K562 (cell line): ENCODE data around the gene EPSTI1. TPM values are rescaled to one million over a fixed set of nuclear protein-coding genes. Genes with fewer than 3 reads are reported as not detected.

Source experiments
- ATAC-seq: fragments of 200-7000 bp; cut with Tn5 transposase; 3 replicates; pipeline ENCODE4 v1.9.1; 2020; ENCODE audit warnings: moderate library complexity
- BruUV-seq: library from RNA; stranded (reverse); fragments of 400-500 nt; replicated peaks from 2 replicates; lab custom pipeline; 2021; lab: Mats Ljungman, UMichigan
- CTCF ChIA-PET: fragments of 300-600 bp; formaldehyde crosslinking; extraction: SDS; loops from one replicate; lab custom pipeline; 2021; ENCODE audit warnings: low intra/inter-chr PET ratio; lab: Yijun Ruan, JAX
- POLR2A ChIA-PET: fragments of 300-600, 350-650 bp; sonication (Branson Sonifier 250); formaldehyde crosslinking; extraction: SDS; loops from one replicate; lab custom pipeline; 2021; ENCODE audit warnings: antibody characterized with exemption, inconsistent platforms; lab: Yijun Ruan, JAX
- DNase-seq, 4 experiments: peaks; one replicate each; pipeline versions ENCODE4 v3.0.0 to v3.0.0-alpha.2; 2011 to 2018; ENCODE audit warnings: low spot score in 3 of 4, mixed read lengths in 3 of 4; ENCODE audit errors: extremely low read depth in 1 of 4
- FAIRE-seq: peaks from 2 replicates; lab custom pipeline; 2011; peaks lifted over from hg19 to GRCh38; lab: Jason Lieb, UNC
- H2AFZ ChIP-seq: 2 replicates; pipeline ENCODE4 v1.6.0; 2011; ENCODE audit warnings: low read depth, low read length, control low read depth, inconsistent platforms
- H3K27ac ChIP-seq: fragments of 200-600 bp; 3 replicates; pipeline ENCODE4 v1.8.0; 2011; ENCODE audit warnings: low read depth, mild to moderate bottlenecking, control low read depth, inconsistent platforms, low read length, moderate library complexity, mixed read lengths; ENCODE audit errors: extremely low read depth
- H3K27me3 ChIP-seq, 2 experiments: fragments of 300-600 bp in 1 of 2; 2 replicates in 1 of 2; 3 replicates in 1 of 2; pipeline versions ENCODE4 v1.6.0 to v1.8.0; 2011; ENCODE audit warnings: inconsistent platforms in 2 of 2, low read length in 2 of 2, mild to moderate bottlenecking in 1 of 2, mixed read lengths in 1 of 2, moderate library complexity in 1 of 2; ENCODE audit not compliant: control insufficient read depth in 2 of 2, insufficient read depth in 2 of 2
- H3K36me3 ChIP-seq: fragments of 300-600 bp; 3 replicates; pipeline ENCODE4 v1.8.0; 2011; ENCODE audit warnings: mild to moderate bottlenecking, low read length, inconsistent platforms; ENCODE audit not compliant: control insufficient read depth, insufficient read depth
- H3K4me1 ChIP-seq, 2 experiments: fragments of 200-600 bp in 1 of 2; replicated peaks in 1 of 2; 2 replicates in 1 of 2; 3 replicates in 1 of 2; pipeline versions ENCODE4 v1.5.1 to v1.8.0; 2011; ENCODE audit warnings: inconsistent platforms in 2 of 2, low read length in 2 of 2, mild to moderate bottlenecking in 1 of 2, mixed read lengths in 1 of 2, moderate library complexity in 1 of 2; ENCODE audit not compliant: control insufficient read depth in 2 of 2, insufficient read depth in 2 of 2
- H3K4me2 ChIP-seq: 2 replicates; pipeline ENCODE4 v1.6.1; 2011; ENCODE audit warnings: low read length, control low read depth, inconsistent platforms, mixed read lengths; ENCODE audit not compliant: insufficient read depth
- H3K4me3 ChIP-seq: fragments of 200-600 bp; sonication (generic), shearing (Covaris generic); 2 replicates; pipeline ENCODE4 v1.5.1; 2016; ENCODE audit warnings: control low read depth, inconsistent platforms
- H3K79me2 ChIP-seq: fragments of 200-600 bp; 3 replicates; pipeline ENCODE4 v1.8.0; 2011; ENCODE audit warnings: low read length, inconsistent platforms; ENCODE audit not compliant: control insufficient read depth, insufficient read depth
- H3K9ac ChIP-seq, 2 experiments: 2 replicates each; pipeline versions ENCODE4 v1.6.0 to v1.6.1; 2011; ENCODE audit warnings: low read depth in 2 of 2, low read length in 2 of 2, control low read depth in 1 of 2, inconsistent platforms in 1 of 2, mild to moderate bottlenecking in 1 of 2, mixed read lengths in 1 of 2; ENCODE audit not compliant: insufficient read depth in 1 of 2
- H3K9me1 ChIP-seq: one replicate; pipeline ENCODE4 v1.6.0; 2011; ENCODE audit warnings: inconsistent platforms, mild to moderate bottlenecking, low read length, moderate library complexity; ENCODE audit not compliant: control insufficient read depth, insufficient read depth
- H3K9me3 ChIP-seq: replicated peaks from 2 replicates; pipeline ENCODE4 v1.5.1; 2011; ENCODE audit warnings: low read depth, low read length, inconsistent platforms; ENCODE audit not compliant: control insufficient read depth, insufficient read depth
- H4K20me1 ChIP-seq: replicated peaks from 2 replicates; pipeline ENCODE4 v1.6.1; 2011; ENCODE audit warnings: low read length, inconsistent platforms, mixed read lengths; ENCODE audit not compliant: control insufficient read depth, insufficient read depth
- CTBP1 ChIP-seq: fragments of 450-650 bp; IDR thresholded peaks from 2 replicates; pipeline ENCODE4 v1.6.1; 2016; ENCODE audit warnings: borderline replicate concordance
- ETV5 ChIP-seq: sonication (generic); formaldehyde crosslinking; IDR thresholded peaks from 2 replicates; pipeline ENCODE4 v1.4.0; 2020; ENCODE audit warnings: low read depth, mild to moderate bottlenecking, missing genetic modification reagents
- NBN ChIP-seq: fragments of 450-650 bp; IDR thresholded peaks from 2 replicates; pipeline ENCODE4 v1.6.1; 2016; ENCODE audit warnings: low read depth, mild to moderate bottlenecking
- NCOA4 ChIP-seq: fragments of 450-650 bp; IDR thresholded peaks from 2 replicates; pipeline ENCODE4 v1.6.1; 2018; ENCODE audit warnings: mild to moderate bottlenecking; ENCODE audit not compliant: partially characterized antibody
- RBM17 ChIP-seq: fragments of 200-400 bp; formaldehyde crosslinking; IDR thresholded peaks from 2 replicates; pipeline ENCODE4 v1.6.1; 2017; ENCODE audit warnings: low read depth, mild to moderate bottlenecking, low read length, borderline replicate concordance
- SLC30A9 ChIP-seq: fragments of 250-450 bp; sonication (Bioruptor Pico); IDR thresholded peaks from 2 replicates; pipeline ENCODE4 v1.8.0; 2022; ENCODE audit warnings: mild to moderate bottlenecking, moderate library complexity
- SMARCE1 ChIP-seq: fragments of 450-650 bp; IDR thresholded peaks from 2 replicates; pipeline ENCODE4 v1.7.1; 2016; ENCODE audit warnings: mild to moderate bottlenecking
- TBL1XR1 ChIP-seq, 2 experiments: IDR thresholded peaks; 2 replicates each; pipeline ENCODE4 v1.6.1; 2012; ENCODE audit warnings: improper control_type of control experiment in 2 of 2, low read length in 2 of 2, mild to moderate bottlenecking in 1 of 2
- ZNF589 ChIP-seq: fragments of 200-800 bp; sonication (Bioruptor generic); IDR thresholded peaks from 2 replicates; pipeline ENCODE4 v1.6.1; 2016; ENCODE audit warnings: low read depth, missing genetic modification characterization, missing compliant biosample characterization
- WGBS: fragments of 100-300 bp; shearing (Covaris generic); methylation state at CpG from one replicate; pipeline ENCODE4 v1.1.6; 2016; ENCODE audit warnings: low coverage, mixed read lengths; ENCODE audit not compliant: insufficient coverage; ENCODE audit errors: missing lambda C conversion rate; 5-methylcytosine and 5-hydroxymethylcytosine counted together
- in situ Hi-C: fragments of 300-500 bp; cut with MboI; formaldehyde crosslinking; loops from 4 replicates; pipeline ENCODE4 v1.15.0; 2018; ENCODE audit warnings: inconsistent platforms, mixed read lengths
- intact Hi-C: fragments of 100-400 bp; cut with micrococcal nuclease; formaldehyde crosslinking; loops from 2 replicates; pipeline ENCODE4 v1.14.2; 2022
- polyA plus RNA-seq, 8 experiments: library from polyadenylated mRNA; depleted of rRNA in 4 of 8; stranded (reverse) in 5 of 8; unstranded in 3 of 8; fragments of >200 nt; fragmentation: Nextera tagmentation in 2 of 8; fragmentation: Illumina TruSeq in 1 of 8; extraction: Ambion mirVana in 2 of 8; extraction: Trizol in 1 of 8; gene quantifications; 2 replicates each; pipeline versions ENCODE4 v1.2.1 to v1.2.3, GENCODE V29; 2011 to 2014; ENCODE audit warnings: inconsistent platforms in 1 of 8, missing spikeins in 1 of 8
- total RNA-seq, 7 experiments: library from RNA; depleted of rRNA in 6 of 7; stranded (reverse); fragments of >200 nt in 6 of 7; fragmentation: Illumina TruSeq in 2 of 7; extraction: Trizol in 2 of 7; gene quantifications; 2 replicates each; pipeline versions ENCODE4 v1.2.1 to v1.2.3, GENCODE V29; 2011 to 2021; ENCODE audit warnings: low replicate concordance in 1 of 7
- TF ChIP-seq, protein P1 (sequence below): sonication (generic); formaldehyde crosslinking; IDR thresholded peaks from 2 replicates; pipeline ENCODE4 v1.5.0; 2020; ENCODE audit warnings: missing genetic modification reagents
- TF ChIP-seq, protein P2 (sequence below): fragments of 450-650 bp; IDR thresholded peaks from 2 replicates; pipeline ENCODE4 v1.6.1; 2018; ENCODE audit not compliant: partially characterized antibody

EPSTI1 gene
- total and polyA plus RNA-seq, 9 of the 15 experiments (the other 6 are each of a cell fraction or from before 2014, with no cell fraction given): 0.18 to 1.0 TPM; not detected in 7

DNA sequence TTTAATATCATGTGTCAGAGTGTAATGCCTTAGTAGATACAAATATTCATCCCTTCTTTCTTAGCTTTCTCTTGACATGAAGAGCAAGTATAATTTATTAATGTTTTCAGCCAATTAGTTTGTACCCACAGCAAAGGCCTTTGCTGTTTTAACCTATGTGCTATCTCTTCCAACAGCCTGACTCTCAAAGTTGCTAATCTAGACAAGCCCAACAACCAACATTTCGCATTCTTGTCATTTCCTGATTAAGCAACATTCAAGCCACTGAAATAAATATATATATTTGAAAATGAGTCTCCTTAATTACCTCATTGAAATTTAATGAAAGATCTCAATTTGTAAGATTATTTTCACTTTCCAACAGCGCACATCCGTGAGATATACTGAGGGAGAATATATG lies 18.5 kb downstream of the EPSTI1 start:
- H4K20me1 ChIP-seq: no peaks in the 10 kb centered on the region
- H3K9ac ChIP-seq: no peak overlapping the region
- no peaks in the 10 kb centered on the region for H3K79me2 ChIP-seq
- in situ Hi-C loops: no loop called here
- H3K36me3 ChIP-seq: no peaks in the 10 kb centered on the region
- H3K27ac ChIP-seq: no peak overlapping the region
- no peak overlapping the region for H3K4me2 ChIP-seq
- no peaks in the 10 kb centered on the region for H3K9me1 ChIP-seq
- H2AFZ ChIP-seq: no peak overlapping the region
- H3K4me1 ChIP-seq: no peaks in the 10 kb centered on the region
- no peaks in the 10 kb centered on the region for H3K27me3 ChIP-seq
- no peak for TF ChIP-seq NBN
- TF ChIP-seq, protein P1, sequence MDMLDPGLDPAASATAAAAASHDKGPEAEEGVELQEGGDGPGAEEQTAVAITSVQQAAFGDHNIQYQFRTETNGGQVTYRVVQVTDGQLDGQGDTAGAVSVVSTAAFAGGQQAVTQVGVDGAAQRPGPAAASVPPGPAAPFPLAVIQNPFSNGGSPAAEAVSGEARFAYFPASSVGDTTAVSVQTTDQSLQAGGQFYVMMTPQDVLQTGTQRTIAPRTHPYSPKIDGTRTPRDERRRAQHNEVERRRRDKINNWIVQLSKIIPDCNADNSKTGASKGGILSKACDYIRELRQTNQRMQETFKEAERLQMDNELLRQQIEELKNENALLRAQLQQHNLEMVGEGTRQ (CRISPR knock-in tag): no peak
- TF ChIP-seq, protein P2, sequence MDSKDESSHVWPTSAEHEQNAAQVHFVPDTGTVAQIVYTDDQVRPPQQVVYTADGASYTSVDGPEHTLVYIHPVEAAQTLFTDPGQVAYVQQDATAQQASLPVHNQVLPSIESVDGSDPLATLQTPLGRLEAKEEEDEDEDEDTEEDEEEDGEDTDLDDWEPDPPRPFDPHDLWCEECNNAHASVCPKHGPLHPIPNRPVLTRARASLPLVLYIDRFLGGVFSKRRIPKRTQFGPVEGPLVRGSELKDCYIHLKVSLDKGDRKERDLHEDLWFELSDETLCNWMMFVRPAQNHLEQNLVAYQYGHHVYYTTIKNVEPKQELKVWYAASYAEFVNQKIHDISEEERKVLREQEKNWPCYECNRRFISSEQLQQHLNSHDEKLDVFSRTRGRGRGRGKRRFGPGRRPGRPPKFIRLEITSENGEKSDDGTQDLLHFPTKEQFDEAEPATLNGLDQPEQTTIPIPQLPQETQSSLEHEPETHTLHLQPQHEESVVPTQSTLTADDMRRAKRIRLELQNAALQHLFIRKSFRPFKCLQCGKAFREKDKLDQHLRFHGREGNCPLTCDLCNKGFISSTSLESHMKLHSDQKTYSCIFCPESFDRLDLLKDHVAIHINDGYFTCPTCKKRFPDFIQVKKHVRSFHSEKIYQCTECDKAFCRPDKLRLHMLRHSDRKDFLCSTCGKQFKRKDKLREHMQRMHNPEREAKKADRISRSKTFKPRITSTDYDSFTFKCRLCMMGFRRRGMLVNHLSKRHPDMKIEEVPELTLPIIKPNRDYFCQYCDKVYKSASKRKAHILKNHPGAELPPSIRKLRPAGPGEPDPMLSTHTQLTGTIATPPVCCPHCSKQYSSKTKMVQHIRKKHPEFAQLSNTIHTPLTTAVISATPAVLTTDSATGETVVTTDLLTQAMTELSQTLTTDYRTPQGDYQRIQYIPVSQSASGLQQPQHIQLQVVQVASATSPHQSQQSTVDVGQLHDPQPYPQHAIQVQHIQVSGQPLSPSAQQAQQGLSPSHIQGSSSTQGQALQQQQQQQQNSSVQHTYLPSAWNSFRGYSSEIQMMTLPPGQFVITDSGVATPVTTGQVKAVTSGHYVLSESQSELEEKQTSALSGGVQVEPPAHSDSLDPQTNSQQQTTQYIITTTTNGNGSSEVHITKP: no peak
- no peak for TF ChIP-seq ZNF589 (CRISPR knock-in tag)
- no peak for TF ChIP-seq TBL1XR1 (IDR thresholded peaks at IDR 0.05; ENCODE audit: low read length in 2 of 2)
- no peak for TF ChIP-seq ETV5 (CRISPR knock-in tag)
- TF ChIP-seq SMARCE1: no peak
- no peak for TF ChIP-seq SLC30A9 (CRISPR knock-in tag)
- TF ChIP-seq RBM17: no peak
- no peak for TF ChIP-seq NCOA4
- TF ChIP-seq CTBP1: no peak
- no peak for DNase-seq
- no peak for ATAC-seq
- BruUV-seq: no TSS peak
- H3K9me3 ChIP-seq: no peaks in the 10 kb centered on the region
- no peak for FAIRE-seq
- 5% methylated on average over 3 of the region's 3 CpGs for WGBS
- H3K4me3 ChIP-seq: no peak overlapping the region
- ChIA-PET CTCF (no interaction called here), POLR2A (no interaction called here)
- intact Hi-C loops: no loop called here
